ENCODE measurements around the gene LANCL2.
"Not testable (repeated sequence)": the region's sequence is repeated elsewhere in the genome, so short reads cannot be mapped to it uniquely, and the experiment has no call there.

LANCL2 gene

GRCh38 chr7:55405856-55406541 lies 40.9 kb downstream of the LANCL2 start:
- no peak for DNase-seq (ENCODE audit: low read depth)

- DNase-seq (ENCODE audit: low read depth): no peak
Measured at GRCh38 chr7:55409482-55410225, 44.5 kb downstream of the LANCL2 start.

- DNase-seq (ENCODE audit: low read depth): no peak
Measured at GRCh38 chr7:55410667-55411239, 45.6 kb downstream of the LANCL2 start.

- no peak for DNase-seq (ENCODE audit: low read depth)
Measured at GRCh38 chr7:55411844-55412243, 46.7 kb downstream of the LANCL2 start.

GRCh38 chr7:55413442-55413841 lies 48.3 kb downstream of the LANCL2 start:
- no peak for DNase-seq (ENCODE audit: low read depth)

GRCh38 chr7:55415173-55415778 lies 50.1 kb downstream of the LANCL2 start:
- peak; percentile 69 for DNase-seq (ENCODE audit: low read depth)

GRCh38 chr7:55417456-55417855 lies 52.3 kb downstream of the LANCL2 start:
- not testable (repeated sequence) for DNase-seq (ENCODE audit: low read depth)

GRCh38 chr7:55420530-55420929 lies 55.4 kb downstream of the LANCL2 start:
- DNase-seq (ENCODE audit: low read depth): no peak

- DNase-seq (ENCODE audit: low read depth): no peak
Measured at GRCh38 chr7:55423277-55423711, 58.2 kb downstream of the LANCL2 start.

GRCh38 chr7:55423891-55424290 lies 58.8 kb downstream of the LANCL2 start:
- no peak for DNase-seq (ENCODE audit: low read depth)

GRCh38 chr7:55425141-55425752 lies 60.1 kb downstream of the LANCL2 start:
- no peak for DNase-seq (ENCODE audit: low read depth)

- DNase-seq (ENCODE audit: low read depth): no peak
Measured at GRCh38 chr7:55426676-55427075, 61.5 kb downstream of the LANCL2 start.

GRCh38 chr7:55427342-55427741 lies 62.2 kb downstream of the LANCL2 start:
- no peak for DNase-seq (ENCODE audit: low read depth)

- DNase-seq (ENCODE audit: low read depth): no peak
Measured at GRCh38 chr7:55427800-55428199, 62.7 kb downstream of the LANCL2 start.

- no peak for DNase-seq (ENCODE audit: low read depth)
Measured at GRCh38 chr7:55429835-55430499, 64.8 kb downstream of the LANCL2 start.

GRCh38 chr7:55431898-55432297 lies 66.8 kb downstream of the LANCL2 start:
- no peak for DNase-seq (ENCODE audit: low read depth)

GRCh38 chr7:55432506-55432905 lies 67.4 kb downstream of the LANCL2 start:
- no peak for DNase-seq (ENCODE audit: low read depth)

- DNase-seq (ENCODE audit: low read depth): no peak
Measured at GRCh38 chr7:55432939-55433784, 68.0 kb downstream of the LANCL2 start.

- no peak for DNase-seq (ENCODE audit: low read depth)
Measured at GRCh38 chr7:55435466-55435865, 70.3 kb downstream of the LANCL2 start.

- no peak for DNase-seq (ENCODE audit: low read depth)
Measured at GRCh38 chr7:55436457-55436856, 71.3 kb downstream of the LANCL2 start.

- DNase-seq (ENCODE audit: low read depth): no peak
Measured at GRCh38 chr7:55437375-55437774, 72.2 kb downstream of the LANCL2 start.
